H1 (cell line): ENCODE data around the gene TPP2. TPM values are rescaled to one million over a fixed set of nuclear protein-coding genes. Genes with fewer than 3 reads are reported as not detected.

ENCODE experiments used
- ASH2L ChIP-seq: fragments of 200-600, 300-600 bp; sonication (generic); IDR thresholded peaks from one replicate; pipeline ENCODE4 v1.7.1; 2017; ENCODE audit warnings: low read length
- BCL11A ChIP-seq, 2 experiments: IDR thresholded peaks; one replicate each; pipeline ENCODE4 v1.6.1; 2011; ENCODE audit warnings: low read depth in 2 of 2, low read length in 2 of 2, mild to moderate bottlenecking in 2 of 2
- CBX5 ChIP-seq: fragments of 300-800, 300-1000 bp; sonication (generic); IDR thresholded peaks from 2 replicates; pipeline ENCODE4 v1.7.1; 2016; ENCODE audit warnings: antibody characterized with exemption, low read length, low read depth
- NRF1 ChIP-seq: IDR thresholded peaks from 2 replicates; pipeline ENCODE4 v1.6.1; 2011; ENCODE audit warnings: mild to moderate bottlenecking, low read depth, low read length, improper control_type of control experiment
- RXRA ChIP-seq: IDR thresholded peaks from 2 replicates; pipeline ENCODE4 v1.6.1; 2011; ENCODE audit warnings: low read depth, mild to moderate bottlenecking, low read length, moderate library complexity; ENCODE audit not compliant: insufficient read depth
- SAP30 ChIP-seq: fragments of 300-600 bp; sonication (generic); IDR thresholded peaks from 2 replicates; pipeline ENCODE4 v1.7.1; 2012; ENCODE audit warnings: low read length, moderate library complexity, mild to moderate bottlenecking, inconsistent platforms; ENCODE audit not compliant: insufficient read depth, insufficient replicate concordance
- SIX5 ChIP-seq: IDR thresholded peaks from 2 replicates; pipeline ENCODE4 v1.6.1; 2011; ENCODE audit warnings: mild to moderate bottlenecking, low read depth, low read length
- SP1 ChIP-seq: IDR thresholded peaks from 2 replicates; pipeline ENCODE4 v1.6.1; 2011; ENCODE audit warnings: low read depth, low read length
- TAF1 ChIP-seq: IDR thresholded peaks from 2 replicates; pipeline ENCODE4 v1.6.1; 2011; ENCODE audit warnings: mild to moderate bottlenecking, low read depth, low read length
- polyA plus RNA-seq, 7 experiments: library from polyadenylated mRNA; depleted of rRNA in 3 of 7; stranded (reverse) in 5 of 7; unstranded in 2 of 7; fragments of >200 nt in 5 of 7; fragments of 200-250 nt in 2 of 7; gene quantifications; 1 replicate in 5 of 7; 2 replicates in 1 of 7; 4 replicates in 1 of 7; pipeline versions ENCODE4 v1.2.1 to v1.2.3, GENCODE V29; 2011 to 2013; ENCODE audit warnings: missing spikeins in 2 of 7, mixed read lengths in 2 of 7
- total RNA-seq: library from RNA; stranded (reverse); fragmentation: NEBNext Ultra II Directional; extraction: Animal tissue kit (Norgen Biotek cat#: 25700); gene quantifications from 2 replicates; pipeline ENCODE4 v1.2.1, GENCODE V29; 2021

Gene TPP2
- total and polyA plus RNA-seq, 2 of the 8 experiments (the other 6 are each of a cell fraction or from before 2014, with no cell fraction given): 15.9 to 85.7 TPM

- TF ChIP-seq ASH2L (no peak), TAF1 (no peak), NRF1 (no peak), SIX5 (no peak), BCL11A (IDR thresholded peaks at IDR 0.05; ENCODE audit: low read depth in 2 of 2, low read length in 2 of 2) (no peak), CBX5 (no peak), RXRA (no peak), SP1 (no peak), SAP30 (no peak)
These were observed 12.4 kb upstream of the TPP2 start (continued) for GRCh38 chr13:102584434-102584833.
